ENCODE measurements around the gene INSL6.

INSL6 gene

GRCh38 chr9:5140151-5140550, 45.3 kb downstream of the INSL6 start:
- Histone ChIP-seq H3K27me3 (ENCODE audit: insufficient read depth, insufficient read length) (no peaks in the 10 kb centered on the region), H3K4me1 (ENCODE audit: insufficient read depth, insufficient read length) (no peaks in the 10 kb centered on the region), H3K36me3 (ENCODE audit: insufficient read depth, insufficient read length, low read length) (no peaks in the 10 kb centered on the region), H3K9me3 (ENCODE audit: insufficient read depth, low read length) (no peaks in the 10 kb centered on the region), H3K4me3 (ENCODE audit: insufficient read length, low read depth) (no peak overlapping the region), H3K9ac (ENCODE audit: insufficient read length, low read depth) (no peak overlapping the region)
- no peak for TF ChIP-seq YY1 (IDR thresholded peaks at IDR 0.05; ENCODE audit: insufficient read depth, insufficient read length)
- no peak for TF ChIP-seq SUZ12 (IDR thresholded peaks at IDR 0.05; ENCODE audit: extremely low read depth, insufficient read depth, insufficient read length)
- DNase-seq (ENCODE audit: low read depth, low spot score): no peak

- no peaks in the 10 kb centered on the region for H3K4me1 ChIP-seq (ENCODE audit: insufficient read depth, insufficient read length)
- H3K4me3 ChIP-seq (ENCODE audit: insufficient read length, low read depth): no peak overlapping the region
- H3K27me3 ChIP-seq (ENCODE audit: insufficient read depth, insufficient read length): no peaks in the 10 kb centered on the region
- no peak for DNase-seq (ENCODE audit: low read depth, low spot score)
- TF ChIP-seq SUZ12 (IDR thresholded peaks at IDR 0.05; ENCODE audit: extremely low read depth, insufficient read depth, insufficient read length): no peak
- no peak for TF ChIP-seq YY1 (IDR thresholded peaks at IDR 0.05; ENCODE audit: insufficient read depth, insufficient read length)
- TF ChIP-seq ZNF274 (IDR thresholded peaks at IDR 0.05; ENCODE audit: low read depth, low read length): no peak
- no peaks in the 10 kb centered on the region for H3K9me3 ChIP-seq (ENCODE audit: insufficient read depth, low read length)
- H3K9ac ChIP-seq (ENCODE audit: insufficient read length, low read depth): no peak overlapping the region
- no peaks in the 10 kb centered on the region for H3K36me3 ChIP-seq (ENCODE audit: insufficient read depth, insufficient read length, low read length)
Measured at GRCh38 chr9:5122516-5122915, 62.9 kb downstream of the INSL6 start.

- Histone ChIP-seq H3K4me3 (ENCODE audit: insufficient read length, low read depth) (no peak overlapping the region), H3K9me3 (ENCODE audit: insufficient read depth, low read length) (no peaks in the 10 kb centered on the region), H3K9ac (ENCODE audit: insufficient read length, low read depth) (no peak overlapping the region), H3K27me3 (ENCODE audit: insufficient read depth, insufficient read length) (no peaks in the 10 kb centered on the region), H3K36me3 (ENCODE audit: insufficient read depth, insufficient read length, low read length) (no peaks in the 10 kb centered on the region), H3K4me1 (ENCODE audit: insufficient read depth, insufficient read length) (no peaks in the 10 kb centered on the region)
- TF ChIP-seq ZNF274 (IDR thresholded peaks at IDR 0.05; ENCODE audit: low read depth, low read length): no peak
- no peak for TF ChIP-seq SUZ12 (IDR thresholded peaks at IDR 0.05; ENCODE audit: extremely low read depth, insufficient read depth, insufficient read length)
- TF ChIP-seq YY1 (IDR thresholded peaks at IDR 0.05; ENCODE audit: insufficient read depth, insufficient read length): no peak
- no peak for DNase-seq (ENCODE audit: low read depth, low spot score)
Measured at GRCh38 chr9:5122116-5122515, 63.3 kb downstream of the INSL6 start.

- Histone ChIP-seq H3K4me1 (ENCODE audit: insufficient read depth, insufficient read length) (no peaks in the 10 kb centered on the region), H3K4me3 (ENCODE audit: insufficient read length, low read depth) (no peak overlapping the region), H3K9ac (ENCODE audit: insufficient read length, low read depth) (no peak overlapping the region), H3K27me3 (ENCODE audit: insufficient read depth, insufficient read length) (no peaks in the 10 kb centered on the region), H3K9me3 (ENCODE audit: insufficient read depth, low read length) (no peaks in the 10 kb centered on the region), H3K36me3 (ENCODE audit: insufficient read depth, insufficient read length, low read length) (peaks cover 27% of the 10 kb centered on the region)
- DNase-seq (ENCODE audit: low read depth, low spot score): no peak
- no peak for TF ChIP-seq ZNF274 (IDR thresholded peaks at IDR 0.05; ENCODE audit: low read depth, low read length)
- TF ChIP-seq YY1 (IDR thresholded peaks at IDR 0.05; ENCODE audit: insufficient read depth, insufficient read length): no peak
- no peak for TF ChIP-seq SUZ12 (IDR thresholded peaks at IDR 0.05; ENCODE audit: extremely low read depth, insufficient read depth, insufficient read length)
Measured at GRCh38 chr9:5113994-5114748, 71.3 kb downstream of the INSL6 start.
